GM06990 (cell line): ENCODE data around the gene CUBN.

Experiments used
- DNase-seq: peaks from one replicate; pipeline ENCODE4 v3.0.0-alpha.2; 2011; ENCODE audit not compliant: insufficient read length; ENCODE audit errors: extremely low read depth
- H3K27me3 ChIP-seq: replicated peaks from 2 replicates; pipeline ENCODE4 v1.6.0; 2011; ENCODE audit warnings: low read length; ENCODE audit not compliant: control insufficient read depth, insufficient read depth
- H3K36me3 ChIP-seq: 2 replicates; pipeline ENCODE4 v1.5.1; 2011; ENCODE audit warnings: low read length; ENCODE audit not compliant: control insufficient read depth, insufficient read depth
- H3K4me3 ChIP-seq: replicated peaks from 2 replicates; pipeline ENCODE4 v1.5.1; 2011; ENCODE audit warnings: low read depth, mild to moderate bottlenecking, control low read depth, low read length
- CTCF ChIP-seq: IDR thresholded peaks from 2 replicates; pipeline ENCODE4 v1.5.1; 2011; ENCODE audit warnings: low read length, control low read depth, mild to moderate bottlenecking, inconsistent platforms; ENCODE audit not compliant: insufficient read depth, poor library complexity, severe bottlenecking

CUBN gene

GRCh38 chr10:16991011-16991410 lies 138.6 kb downstream of the CUBN start:
- H3K27me3 ChIP-seq = no peaks in the 10 kb centered on the region
- DNase-seq = no peak
- TF ChIP-seq CTCF = no peak
- no peaks in the 10 kb centered on the region for H3K36me3 ChIP-seq
- H3K4me3 ChIP-seq = no peak overlapping the region

GRCh38 chr10:16989826-16990293 lies 139.8 kb downstream of the CUBN start:
- H3K27me3 ChIP-seq = no peaks in the 10 kb centered on the region
- no peak for TF ChIP-seq CTCF
- no peak overlapping the region for H3K4me3 ChIP-seq
- no peak for DNase-seq
- H3K36me3 ChIP-seq = no peaks in the 10 kb centered on the region

GRCh38 chr10:16988900-16989299 lies 140.7 kb downstream of the CUBN start:
- Histone ChIP-seq H3K27me3 (no peaks in the 10 kb centered on the region), H3K36me3 (no peaks in the 10 kb centered on the region), H3K4me3 (no peak overlapping the region)
- no peak for DNase-seq
- TF ChIP-seq CTCF = no peak

- TF ChIP-seq CTCF = no peak
- Histone ChIP-seq H3K4me3 (no peak overlapping the region), H3K36me3 (no peaks in the 10 kb centered on the region), H3K27me3 (no peaks in the 10 kb centered on the region)
- no peak for DNase-seq
These were observed 141.5 kb downstream of the CUBN start for GRCh38 chr10:16987976-16988610.

GRCh38 chr10:16987206-16987621 lies 142.4 kb downstream of the CUBN start:
- Histone ChIP-seq H3K27me3 (no peaks in the 10 kb centered on the region), H3K36me3 (no peaks in the 10 kb centered on the region), H3K4me3 (no peak overlapping the region)
- DNase-seq = no peak
- no peak for TF ChIP-seq CTCF
